Measurements from ENCODE around the gene OR10H5.
"Not testable (repeated sequence)": the region's sequence is repeated elsewhere in the genome, so short reads cannot be mapped to it uniquely, and the experiment has no call there.

The OR10H5 gene

GRCh38 chr19:15812060-15812722, 24.7 kb downstream of the OR10H5 start:
- peak; percentile 21 to 26 for DNase-seq

- DNase-seq = no peak
These were observed 26.5 kb downstream of the OR10H5 start for GRCh38 chr19:15813916-15814315.

- no peak for DNase-seq
These were observed 27.8 kb downstream of the OR10H5 start, which contains the start of gene OR10H1 for GRCh38 chr19:15815306-15815705. OR10H1 (minus strand) TSS chr19:15815664; CDS start chr19:15808037, 7,627 bp downstream.

DNA sequence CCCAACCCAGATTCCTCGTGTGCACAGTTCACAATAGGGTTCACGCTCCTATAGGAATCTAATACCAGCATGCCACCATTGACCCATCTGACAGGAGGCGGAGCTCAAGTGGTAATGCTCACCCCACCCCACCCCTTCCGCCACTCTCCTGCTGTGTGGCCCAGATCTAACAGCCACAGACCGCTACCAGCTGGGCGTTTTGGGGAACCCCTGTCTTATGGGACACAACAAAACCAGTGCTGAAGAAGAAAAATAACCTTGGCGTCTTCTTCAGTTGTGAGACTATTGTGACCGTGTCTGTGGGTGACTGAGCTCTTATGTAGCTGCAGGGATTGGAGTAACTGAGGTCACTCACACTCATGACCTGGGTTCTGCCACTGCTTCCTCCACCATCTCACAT, 33.2 kb downstream of the OR10H5 start:
- no peak for DNase-seq

DNA sequence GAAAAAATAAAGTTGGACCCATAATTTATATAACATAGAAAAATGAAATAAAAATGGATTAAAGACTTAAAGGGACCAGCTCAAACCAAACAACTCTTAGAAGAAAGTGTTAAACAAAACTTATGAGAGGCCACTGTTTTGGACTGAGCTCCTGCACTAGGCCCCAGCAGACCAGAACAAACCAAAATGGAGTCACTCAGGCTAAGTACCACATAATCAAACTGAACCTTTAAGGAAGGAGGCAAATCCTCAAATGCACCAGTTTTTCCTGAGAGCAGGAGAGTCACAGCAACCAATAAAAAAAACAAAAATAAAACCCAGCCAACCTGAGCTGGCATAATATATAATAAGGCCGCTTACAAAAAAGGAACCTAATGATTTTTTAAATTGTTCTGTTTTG, 38.3 kb downstream of the OR10H5 start:
- DNase-seq = no peak

- DNase-seq = no peak
These were observed 40.7 kb downstream of the OR10H5 start for GRCh38 chr19:15828121-15828610.

- DNase-seq = not testable (repeated sequence)
These were observed 41.3 kb downstream of the OR10H5 start for GRCh38 chr19:15828611-15829305.

DNA sequence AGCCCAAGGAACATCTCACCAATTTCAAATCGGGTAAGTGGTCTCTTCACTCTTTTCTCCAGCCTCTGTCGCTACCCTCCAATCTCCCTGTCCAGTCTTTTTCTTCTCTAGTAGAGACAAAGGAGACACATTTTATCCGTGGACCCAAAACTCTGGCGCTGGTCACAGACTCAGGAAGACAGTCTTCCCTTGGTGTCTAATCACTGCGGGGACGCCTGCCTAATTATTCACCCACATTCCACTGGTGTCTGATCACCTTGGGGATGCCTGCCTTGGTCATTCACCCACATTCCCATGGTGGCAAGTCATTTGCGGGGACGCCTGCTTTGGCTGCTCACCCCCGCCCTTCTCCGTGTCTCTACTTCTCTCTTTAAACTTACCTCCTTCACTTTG, 41.8 kb downstream of the OR10H5 start:
- no peak for DNase-seq

GRCh38 chr19:15829786-15830185, 42.3 kb downstream of the OR10H5 start:
- no peak for DNase-seq

DNA sequence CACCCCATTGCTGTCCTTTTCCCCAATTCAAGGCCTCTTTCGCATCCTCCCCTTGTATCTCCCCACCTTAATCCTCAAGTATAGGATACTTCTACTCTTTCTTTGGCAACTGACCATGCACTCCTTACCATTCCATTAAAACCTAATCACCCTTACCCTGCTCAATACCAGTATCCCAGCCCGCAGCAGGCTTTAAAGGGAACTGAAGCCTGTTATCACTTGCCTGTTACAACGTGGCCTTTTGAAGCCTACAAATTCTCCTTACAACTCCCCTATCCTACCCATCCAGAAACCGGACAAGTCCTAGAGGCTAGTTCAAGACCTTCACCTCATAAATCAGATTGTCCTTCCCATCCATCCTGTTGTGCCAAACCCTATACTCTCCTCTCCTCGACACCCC, 44.2 kb downstream of the OR10H5 start:
- DNase-seq = no peak

- DNase-seq = not testable (repeated sequence)
These were observed 46.8 kb downstream of the OR10H5 start for GRCh38 chr19:15834232-15834631.

DNA sequence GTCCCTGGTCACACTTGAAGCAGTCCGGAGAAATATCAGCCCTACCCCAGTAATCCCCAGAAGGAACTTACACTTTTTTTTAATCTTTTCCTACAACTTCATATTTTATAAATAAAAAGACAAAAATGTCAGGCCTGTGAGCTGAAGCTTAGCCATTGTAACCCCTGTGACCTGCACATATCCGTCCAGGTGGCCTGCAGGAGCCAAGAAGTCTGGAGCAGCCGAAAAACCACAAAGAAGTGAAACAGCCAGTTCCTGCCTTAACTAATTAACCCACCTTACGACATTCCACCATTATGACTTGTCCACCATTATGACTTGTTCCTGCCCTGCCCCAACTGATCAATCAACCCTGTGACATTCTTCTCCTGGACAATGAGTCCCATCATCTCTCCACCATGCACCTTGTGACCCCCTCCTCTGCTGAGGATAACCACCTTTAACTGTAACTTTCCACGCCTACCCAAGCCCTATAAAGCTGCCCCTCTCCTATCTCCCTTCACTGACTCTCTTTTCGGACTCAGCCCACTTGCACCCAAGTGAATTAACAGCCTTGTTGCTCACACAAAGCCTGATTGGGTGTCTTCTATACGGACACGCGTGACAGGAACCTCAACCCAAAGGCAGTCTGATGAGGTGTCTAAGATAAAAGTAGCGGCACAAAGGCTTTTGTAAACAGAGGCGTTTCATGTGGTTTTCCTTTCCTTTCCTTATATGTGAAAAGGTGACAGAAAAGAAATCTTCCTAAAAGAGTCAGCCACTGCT, 48.3 kb downstream of the OR10H5 start:
- peak; percentile 59 to 63 for DNase-seq

- DNase-seq = peak; percentile 94 to 96
These were observed 49.1 kb downstream of the OR10H5 start for GRCh38 chr19:15836330-15837220.

DNA sequence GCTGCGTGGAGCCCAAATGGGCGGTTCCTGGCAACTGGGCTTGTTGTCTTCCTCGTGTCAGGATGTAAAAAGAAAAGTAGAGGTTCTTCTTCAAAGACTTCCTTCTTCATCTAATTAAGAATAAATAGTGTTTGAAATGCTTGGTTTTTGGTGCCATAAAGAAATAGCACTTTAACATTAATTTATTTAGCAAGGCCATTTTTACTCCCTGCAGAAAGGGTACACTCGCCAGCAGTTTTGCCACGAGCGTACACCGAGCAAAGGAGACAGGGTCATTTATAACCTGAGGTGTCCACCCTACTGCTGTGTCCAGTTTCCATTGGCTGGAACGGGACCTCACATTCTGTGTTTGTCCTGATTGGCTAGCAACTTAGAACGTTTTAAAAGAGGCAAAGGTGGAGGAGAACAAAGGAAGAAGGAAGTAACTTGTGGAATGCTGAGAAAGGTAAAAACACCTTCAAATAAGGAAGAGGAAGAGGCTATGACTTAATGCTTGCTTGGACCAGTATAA, 49.8 kb downstream of the OR10H5 start:
- no peak for DNase-seq

DNA sequence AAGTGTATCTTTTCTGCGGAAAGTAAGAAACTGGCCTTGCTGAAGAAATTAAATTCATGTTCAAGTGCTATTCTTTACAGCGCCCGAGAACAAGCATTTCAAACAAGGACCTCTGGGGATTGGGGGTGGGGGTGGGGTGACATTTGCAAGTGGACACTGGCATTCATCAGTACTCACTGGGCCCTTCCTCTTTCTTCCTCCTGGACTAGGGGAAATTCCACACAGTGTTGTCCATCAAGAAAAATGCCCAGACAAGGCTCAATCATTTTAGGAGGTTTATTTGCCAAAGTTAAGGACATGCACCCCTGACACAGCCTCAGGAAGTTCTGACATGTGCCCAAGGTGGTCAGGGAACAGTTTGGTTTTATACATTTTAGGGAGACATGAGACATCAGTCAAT, 50.9 kb downstream of the OR10H5 start:
- no peak for DNase-seq

GRCh38 chr19:15839888-15840287, 52.4 kb downstream of the OR10H5 start:
- DNase-seq = not testable (repeated sequence)

DNA sequence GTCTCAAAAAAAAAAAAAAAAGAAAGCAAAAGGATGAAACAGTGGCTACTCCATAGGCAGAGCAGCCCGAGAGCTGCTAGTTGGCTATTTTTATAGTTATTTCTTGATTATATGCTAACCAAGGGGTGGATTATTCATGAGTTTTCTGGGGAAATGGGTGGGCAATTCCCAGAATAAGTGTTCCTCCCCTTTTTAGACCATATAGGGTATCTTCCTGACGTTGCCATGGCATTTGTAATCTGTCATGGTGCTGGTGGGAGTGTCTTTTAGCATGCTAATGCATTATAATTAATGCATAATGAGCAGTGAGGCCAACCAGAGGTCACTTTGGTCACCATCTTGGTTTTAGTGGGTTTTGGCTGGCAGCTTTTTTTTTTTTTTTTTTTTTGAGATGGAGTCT, 53.4 kb downstream of the OR10H5 start:
- no peak for DNase-seq

GRCh38 chr19:15841875-15842569, 54.6 kb downstream of the OR10H5 start:
- no peak for DNase-seq

GRCh38 chr19:15843203-15843893, 55.9 kb downstream of the OR10H5 start:
- no peak for DNase-seq

DNA sequence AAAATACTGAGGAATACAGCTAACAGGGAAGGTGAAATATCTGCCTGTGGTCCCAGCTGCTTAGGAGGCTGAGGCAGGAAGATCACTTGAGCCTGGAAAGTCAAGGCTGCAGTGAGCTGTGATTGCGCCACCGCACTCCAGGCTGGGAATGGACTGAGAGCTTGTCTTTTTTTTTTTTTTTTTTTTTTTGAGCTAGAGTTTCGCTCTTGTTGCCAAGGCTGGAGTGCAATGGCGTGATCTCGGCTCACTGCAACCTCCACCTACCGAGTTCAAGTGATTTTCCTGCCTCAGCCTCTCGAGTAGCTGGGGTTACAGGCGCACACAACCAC, 56.4 kb downstream of the OR10H5 start:
- not testable (repeated sequence) for DNase-seq

DNA sequence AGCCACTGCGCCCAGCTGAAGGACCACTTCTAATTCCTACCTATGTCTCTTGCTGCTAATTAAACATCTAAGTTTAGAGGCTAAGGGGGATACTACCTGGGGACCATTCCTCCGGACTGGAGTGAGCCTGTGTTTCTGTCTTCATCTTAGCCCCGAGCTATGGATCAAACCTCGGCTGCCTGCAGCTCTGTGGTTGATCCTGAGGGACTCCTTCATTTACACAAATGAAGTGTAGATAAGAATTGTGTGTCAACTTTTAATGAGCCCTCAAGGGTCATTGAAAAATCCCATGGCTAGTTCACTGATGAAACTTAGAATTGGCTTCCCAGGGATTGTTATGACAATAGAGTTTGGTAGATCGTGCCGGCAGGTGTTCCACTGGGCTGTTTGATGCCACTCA, 59.5 kb downstream of the OR10H5 start:
- DNase-seq = no peak
